ENCODE measurements around the gene KCNE2. TPM values are rescaled to one million over a fixed set of nuclear protein-coding genes. Genes with fewer than 3 reads are reported as not detected.

KCNE2 gene
- polyA plus RNA-seq, 1 donor from 2014 or later = 0.25 TPM

- Histone ChIP-seq H3K27ac (ENCODE audit: low read length) (no peak overlapping the region), H3K4me3 (ENCODE audit: low read length) (no peak overlapping the region), H3K4me2 (ENCODE audit: low read length) (no peak overlapping the region), H3K36me3 (ENCODE audit: insufficient read depth, low read length) (no peaks in the 10 kb centered on the region), H3K27me3 (ENCODE audit: insufficient read depth, low read depth, low read length) (no peaks in the 10 kb centered on the region), H3K9ac (ENCODE audit: low read length) (no peak overlapping the region), H3K9me3 (ENCODE audit: low read length) (no peaks in the 10 kb centered on the region), H2AFZ (ENCODE audit: low read depth, low read length) (no peak overlapping the region), H3K9me2 (ENCODE audit: insufficient read depth, low read length) (no peaks in the 10 kb centered on the region), H4K20me1 (ENCODE audit: insufficient read depth) (no peaks in the 10 kb centered on the region), H3K79me2 (replicated peaks; ENCODE audit: insufficient read depth, low read length) (no peaks in the 10 kb centered on the region), H3F3A (ENCODE audit: insufficient read depth, low read length, poor library complexity, severe bottlenecking) (no peaks in the 10 kb centered on the region)
- no peak for TF ChIP-seq EP300 (conservative IDR thresholded peaks at IDR 0.05; ENCODE audit: poor library complexity, severe bottlenecking)
- TF ChIP-seq SMC3 (conservative IDR thresholded peaks at IDR 0.05; ENCODE audit: poor library complexity) = no peak
- no peak for TF ChIP-seq MXI1 (conservative IDR thresholded peaks at IDR 0.05; ENCODE audit: poor library complexity, severe bottlenecking)
- TF ChIP-seq RAD21 (conservative IDR thresholded peaks at IDR 0.05) = no peak
- no peak for TF ChIP-seq EZH2 (IDR thresholded peaks at IDR 0.05; ENCODE audit: borderline replicate concordance, insufficient read depth, low read length, poor library complexity, severe bottlenecking)
- TF ChIP-seq TAF1 (IDR thresholded peaks at IDR 0.05; ENCODE audit: low read depth) = no peak
- TF ChIP-seq POLR2AphosphoS5 (IDR thresholded peaks at IDR 0.05) = no peak
- TF ChIP-seq REST (IDR thresholded peaks at IDR 0.05; ENCODE audit: borderline replicate concordance) = no peak
- TF ChIP-seq CTCF (IDR thresholded peaks at IDR 0.05; ENCODE audit: poor library complexity, severe bottlenecking) = no peak
These were observed 23.7 kb upstream of the KCNE2 start for GRCh38 chr21:34340061-34340460.

- Histone ChIP-seq H3K9me2 (ENCODE audit: insufficient read depth, low read length) (no peaks in the 10 kb centered on the region), H3K27me3 (ENCODE audit: insufficient read depth, low read depth, low read length) (no peaks in the 10 kb centered on the region), H3K27ac (ENCODE audit: low read length) (no peak overlapping the region), H3K4me3 (ENCODE audit: low read length) (no peak overlapping the region), H4K20me1 (ENCODE audit: insufficient read depth) (no peaks in the 10 kb centered on the region), H3K36me3 (ENCODE audit: insufficient read depth, low read length) (no peaks in the 10 kb centered on the region), H2AFZ (ENCODE audit: low read depth, low read length) (no peak overlapping the region), H3K9ac (ENCODE audit: low read length) (no peak overlapping the region), H3F3A (ENCODE audit: insufficient read depth, low read length, poor library complexity, severe bottlenecking) (no peaks in the 10 kb centered on the region), H3K79me2 (replicated peaks; ENCODE audit: insufficient read depth, low read length) (no peaks in the 10 kb centered on the region), H3K4me2 (ENCODE audit: low read length) (no peak overlapping the region), H3K9me3 (ENCODE audit: low read length) (no peaks in the 10 kb centered on the region)
- TF ChIP-seq EZH2 (IDR thresholded peaks at IDR 0.05; ENCODE audit: borderline replicate concordance, insufficient read depth, low read length, poor library complexity, severe bottlenecking) (no peak), TAF1 (IDR thresholded peaks at IDR 0.05; ENCODE audit: low read depth) (no peak), POLR2AphosphoS5 (IDR thresholded peaks at IDR 0.05) (no peak), SMC3 (conservative IDR thresholded peaks at IDR 0.05; ENCODE audit: poor library complexity) (no peak), MXI1 (conservative IDR thresholded peaks at IDR 0.05; ENCODE audit: poor library complexity, severe bottlenecking) (no peak), RAD21 (conservative IDR thresholded peaks at IDR 0.05) (no peak), CTCF (IDR thresholded peaks at IDR 0.05; ENCODE audit: poor library complexity, severe bottlenecking) (no peak), EP300 (conservative IDR thresholded peaks at IDR 0.05; ENCODE audit: poor library complexity, severe bottlenecking) (no peak), REST (IDR thresholded peaks at IDR 0.05; ENCODE audit: borderline replicate concordance) (no peak)
These were observed 21.3 kb upstream of the KCNE2 start for GRCh38 chr21:34342476-34342875.
